ENCODE measurements around the gene HOXA3.

HOXA3 gene

GRCh38 chr7:27113991-27114769 is 38.2 kb downstream of the HOXA3 start:
- no peak for DNase-seq (ENCODE audit: low read depth)

DNA sequence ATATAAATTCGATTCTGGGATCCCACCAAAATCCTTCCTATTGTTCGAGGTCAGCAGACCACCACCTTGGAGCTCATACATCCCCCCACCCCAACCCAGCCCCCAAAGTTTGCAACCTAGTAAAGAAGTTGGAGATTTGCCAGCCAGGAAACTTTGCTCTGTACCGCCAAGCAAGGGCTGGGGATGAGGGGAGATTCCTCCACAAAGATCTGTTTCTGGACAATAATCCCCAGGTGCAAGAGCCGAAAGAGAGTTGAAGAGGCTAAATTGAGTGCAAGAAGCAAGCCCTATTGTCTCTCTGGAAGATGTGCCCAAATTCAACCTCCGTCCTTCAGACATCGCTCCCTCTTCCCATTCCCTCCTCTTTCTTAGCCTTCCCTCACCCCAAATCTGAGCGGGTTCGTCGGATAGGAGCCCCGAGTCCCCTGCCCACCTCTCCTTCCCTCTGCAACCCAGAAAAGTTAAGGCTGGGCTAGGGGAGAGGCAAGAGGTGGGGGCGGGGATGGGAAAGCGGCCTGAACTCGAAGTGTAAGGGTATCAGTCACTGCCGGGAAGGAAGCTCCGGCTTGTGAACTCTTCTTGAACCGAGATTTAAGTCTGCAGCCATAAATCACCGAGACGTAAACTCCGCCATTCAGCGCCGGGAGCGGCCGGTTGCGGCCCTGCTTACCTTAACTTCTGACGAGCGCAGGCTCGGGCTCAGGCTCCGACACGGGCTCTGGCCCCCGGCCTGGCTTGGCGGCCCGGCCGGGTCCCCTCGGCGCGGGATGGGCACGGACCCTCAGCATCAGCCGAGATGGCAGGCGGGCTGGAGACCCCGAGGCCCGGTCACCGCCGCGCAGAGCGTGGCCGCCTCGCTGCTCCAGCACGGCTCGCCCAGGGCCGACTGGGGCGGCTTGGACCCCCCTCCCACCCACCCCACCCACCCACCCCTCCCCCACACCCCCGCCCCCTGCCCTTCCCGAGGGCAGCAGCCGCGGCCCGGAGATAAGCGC is 39.1 kb downstream of the HOXA3 start:
- DNase-seq (ENCODE audit: low read depth): no peak

DNA sequence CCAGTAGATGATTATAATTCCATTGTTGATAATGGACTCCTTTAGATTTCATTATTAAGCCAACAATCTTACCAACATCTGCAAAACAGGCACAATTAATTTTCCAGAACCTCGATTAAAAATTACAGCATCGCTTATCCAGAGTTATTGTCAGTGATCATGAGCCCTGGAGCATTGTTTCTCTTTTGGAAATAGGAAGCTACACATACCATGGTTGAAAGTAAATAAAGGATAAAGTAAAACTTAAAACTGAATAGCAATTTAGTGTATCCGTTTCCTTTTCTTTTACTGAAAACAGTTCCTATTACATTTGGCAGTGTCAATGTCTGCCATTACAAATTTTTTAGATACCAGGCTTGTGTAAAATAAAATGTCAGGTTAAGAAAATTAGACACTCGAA is 40.0 kb downstream of the HOXA3 start:
- DNase-seq (ENCODE audit: low read depth): no peak

- DNase-seq (ENCODE audit: low read depth): no peak
These were observed 40.6 kb downstream of the HOXA3 start for GRCh38 chr7:27111751-27112277.

GRCh38 chr7:27111042-27111750 is 41.2 kb downstream of the HOXA3 start:
- DNase-seq (ENCODE audit: low read depth): no peak

DNA sequence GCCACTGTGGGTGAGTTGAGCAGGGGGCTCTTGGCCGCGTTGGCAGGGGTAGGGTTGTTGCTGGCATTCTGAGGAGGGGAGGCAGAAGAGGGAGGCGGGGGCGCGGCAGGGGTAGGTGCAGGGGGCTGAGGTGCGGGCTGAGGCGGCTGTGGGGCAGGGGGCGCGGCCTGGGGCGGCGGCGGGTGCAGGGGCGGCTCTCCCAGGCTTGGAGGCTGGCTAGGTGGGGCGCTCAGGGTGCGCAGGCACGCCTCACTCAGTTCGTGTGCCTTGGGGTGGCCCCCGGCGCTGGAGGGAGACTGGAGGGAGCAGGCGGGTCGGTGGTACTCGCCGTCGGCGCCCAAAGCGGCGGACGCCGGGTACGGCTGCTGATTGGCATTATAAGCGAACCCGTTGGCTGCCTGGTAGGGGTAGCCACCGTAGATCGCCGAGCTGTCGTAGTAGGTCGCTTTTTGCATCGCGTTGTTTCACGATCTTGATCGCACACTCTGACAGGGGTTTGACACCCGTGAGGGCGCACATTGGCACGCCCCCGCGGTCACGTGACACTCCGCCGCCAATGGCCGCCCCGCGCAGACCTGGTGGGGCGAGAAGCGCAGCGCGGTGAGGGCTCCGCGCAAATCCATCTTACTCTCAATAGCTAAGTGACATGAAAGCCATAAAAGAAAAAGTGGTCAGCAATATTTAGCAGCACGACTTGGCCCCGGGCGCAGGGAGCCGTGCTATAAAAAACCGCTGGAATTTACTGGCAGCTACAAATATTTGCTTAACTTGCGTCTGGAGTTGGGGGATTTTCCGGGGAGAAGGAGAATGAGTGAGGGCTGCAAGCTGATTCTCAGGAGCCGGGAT is 42.0 kb downstream of the HOXA3 start:
- no peak for DNase-seq (ENCODE audit: low read depth)

GRCh38 chr7:27109466-27110185 is 42.8 kb downstream of the HOXA3 start:
- DNase-seq (ENCODE audit: low read depth): no peak

- no peak for DNase-seq (ENCODE audit: low read depth)
These were observed 43.8 kb downstream of the HOXA3 start for GRCh38 chr7:27108390-27109127.

DNA sequence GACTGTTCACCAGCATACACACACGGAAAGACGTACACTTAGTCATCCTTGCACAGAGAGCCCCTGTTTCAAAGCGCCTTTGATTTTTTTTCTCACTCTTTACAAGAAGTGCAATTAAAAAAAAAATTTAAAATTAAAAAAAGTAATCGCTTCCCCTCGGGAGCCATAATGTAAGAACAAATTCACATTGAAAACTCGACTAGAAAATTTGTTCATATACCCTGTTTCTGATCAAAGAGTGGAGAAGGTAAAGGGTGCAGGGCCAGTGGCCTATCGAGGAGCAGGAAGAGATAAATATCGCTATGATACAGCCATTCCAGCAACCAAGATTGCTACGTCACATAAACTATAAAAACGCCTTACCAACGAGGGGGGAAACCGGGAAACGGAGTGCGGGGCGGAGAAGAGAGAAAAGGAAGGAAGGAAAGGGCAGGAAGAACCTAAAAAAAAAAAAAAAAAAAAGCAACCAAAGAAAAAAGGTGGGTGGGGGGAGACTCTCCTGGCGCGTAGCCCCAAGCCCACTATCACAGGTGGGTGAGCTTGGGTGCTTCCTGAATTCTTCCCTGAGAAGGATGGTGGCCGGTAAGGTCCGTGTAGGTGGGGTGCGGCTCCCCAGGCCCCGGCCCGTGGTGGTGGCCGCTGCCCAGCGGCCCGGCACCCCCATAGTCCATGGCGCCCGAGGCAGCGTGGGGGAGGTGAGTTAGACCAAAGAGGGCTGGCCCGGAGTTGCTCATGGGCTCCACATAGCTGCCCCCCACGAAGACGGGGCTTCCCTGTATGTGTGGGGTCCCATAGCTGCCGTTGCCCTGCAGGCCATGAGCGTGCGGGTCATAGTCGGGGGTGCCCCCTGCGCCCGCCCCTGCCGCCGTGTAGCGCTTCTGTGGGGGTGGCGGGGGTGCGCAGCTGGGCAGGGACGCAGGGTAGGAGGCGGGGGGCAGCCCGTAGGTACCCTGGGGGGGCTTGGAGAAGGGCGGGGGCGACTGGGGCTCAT is 44.7 kb downstream of the HOXA3 start:
- DNase-seq (ENCODE audit: low read depth): no peak

- no peak for DNase-seq (ENCODE audit: low read depth)
These were observed 45.5 kb downstream of the HOXA3 start for GRCh38 chr7:27106901-27107240.

DNA sequence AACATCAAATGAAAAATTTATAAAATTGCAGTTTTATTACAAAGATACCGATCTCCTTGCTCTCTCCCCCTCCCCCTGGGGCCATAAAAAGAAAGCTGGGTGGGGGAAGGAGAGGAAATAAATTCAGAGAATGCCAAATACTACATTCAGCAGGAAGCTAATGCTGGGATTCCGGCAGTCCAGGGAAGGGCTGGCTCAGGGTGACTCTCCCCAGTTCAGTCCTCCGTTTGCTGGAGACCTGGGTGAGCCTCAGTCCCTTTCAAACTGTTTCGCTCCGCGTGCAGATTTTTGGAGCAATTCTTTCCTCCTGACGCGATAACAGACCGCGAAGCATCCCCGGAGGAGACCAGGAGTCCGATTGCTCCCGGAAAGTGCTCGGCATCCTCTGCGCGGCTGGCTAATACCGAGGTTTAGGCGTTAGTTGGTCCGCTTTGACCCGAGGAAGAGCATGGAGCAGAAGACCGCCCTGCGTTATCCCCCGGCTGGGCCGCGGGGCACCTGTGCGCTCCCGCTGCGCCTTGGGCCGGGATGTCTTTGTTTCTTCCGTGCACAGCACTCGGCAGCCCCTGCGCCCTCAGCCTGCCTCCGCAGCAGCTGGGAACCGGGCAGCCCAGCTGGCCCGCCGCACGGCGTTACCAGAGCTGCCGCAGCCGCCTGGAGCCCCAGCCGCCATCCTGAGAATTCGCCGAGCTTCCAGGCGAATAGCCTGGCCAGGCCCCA is 46.0 kb downstream of the HOXA3 start:
- DNase-seq (ENCODE audit: low read depth): no peak

- no peak for DNase-seq (ENCODE audit: low read depth)
These were observed 46.9 kb downstream of the HOXA3 start for GRCh38 chr7:27105301-27106031.

- DNase-seq (ENCODE audit: low read depth): no peak
These were observed 47.9 kb downstream of the HOXA3 start for GRCh38 chr7:27104341-27105058.

DNA sequence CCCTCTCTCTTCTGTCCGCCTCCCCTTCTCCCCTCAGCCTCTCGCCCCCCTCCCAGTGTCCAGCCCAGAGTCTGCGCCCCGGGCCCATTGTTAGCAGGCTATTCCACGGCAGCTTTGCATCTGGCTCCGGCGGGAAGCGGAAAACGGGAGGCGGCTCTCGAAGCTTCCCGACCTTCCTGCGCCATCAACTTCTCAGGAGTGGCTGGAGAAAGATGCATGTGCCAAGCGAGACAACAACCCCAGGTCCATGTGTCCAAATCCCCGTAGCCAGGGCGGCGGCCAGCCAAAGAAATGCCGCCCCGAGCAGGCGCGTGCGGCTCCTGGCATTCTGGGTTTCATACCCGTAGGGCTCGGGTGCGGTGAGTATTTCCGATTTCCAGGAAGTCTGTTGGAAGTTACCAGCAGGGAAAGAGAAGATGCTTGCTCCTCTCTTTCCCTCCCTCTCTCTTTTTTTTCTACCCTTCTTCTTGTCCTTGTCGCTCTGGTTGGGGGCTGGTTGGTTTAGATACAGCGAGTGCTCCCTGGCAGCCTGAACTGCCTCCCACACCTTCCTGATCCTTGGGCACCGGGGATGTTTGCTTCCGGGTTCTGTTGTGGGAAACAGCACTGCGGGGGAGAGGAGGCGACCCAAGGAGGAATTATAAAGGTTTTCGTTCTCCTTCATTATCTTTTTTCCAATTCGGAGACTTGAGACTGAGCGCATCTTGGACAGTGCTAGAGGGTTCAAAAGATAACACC is 48.7 kb downstream of the HOXA3 start:
- no peak for DNase-seq (ENCODE audit: low read depth)

GRCh38 chr7:27102581-27103442 is 49.6 kb downstream of the HOXA3 start, which contains the start of gene HOXA2:
Gene HOXA2, minus strand, starts transcription at chr7:27102683. Its CDS starts 183 bp downstream, at chr7:27102500.
- no peak for DNase-seq (ENCODE audit: low read depth)

Measured in stimulated activated CD8-positive, alpha-beta memory T cell treated with anti-CD3 and anti-CD28 coated beads, Interleukin-12 subunit alpha, Interleukin-12 subunit beta, amount 100 ng/mL, for 1 hour (primary cell).